K562 (cell line): Measurements from ENCODE around the gene SHROOM3. TPM values are rescaled to one million over a fixed set of nuclear protein-coding genes. Genes with fewer than 3 reads are reported as not detected.
A peak's percentile ranks its signal among the peaks of the same experiment; 100 is the strongest.

Experiments
- ATAC-seq: fragments of 200-7000 bp; cut with Tn5 transposase; 3 replicates; pipeline ENCODE4 v1.9.1; 2020; ENCODE audit warnings: moderate library complexity
- Bru-seq: library from RNA; stranded (reverse); fragments of 400-500 nt; gene quantifications from one replicate; lab custom pipeline; 2021; lab: Mats Ljungman, UMichigan
- BruChase-seq, 2 experiments: library from RNA; stranded (reverse); fragments of 400-500 nt; gene quantifications; one replicate each; lab custom pipeline; 2021; lab: Mats Ljungman, UMichigan
- BruUV-seq: library from RNA; stranded (reverse); fragments of 400-500 nt; replicated peaks from 2 replicates; lab custom pipeline; 2021; lab: Mats Ljungman, UMichigan
- CTCF ChIA-PET: fragments of 300-600 bp; formaldehyde crosslinking; extraction: SDS; loops from one replicate; lab custom pipeline; 2021; ENCODE audit warnings: low intra/inter-chr PET ratio; lab: Yijun Ruan, JAX
- POLR2A ChIA-PET: fragments of 300-600, 350-650 bp; sonication (Branson Sonifier 250); formaldehyde crosslinking; extraction: SDS; loops from one replicate; lab custom pipeline; 2021; ENCODE audit warnings: antibody characterized with exemption, inconsistent platforms; lab: Yijun Ruan, JAX
- DNase-seq, 4 experiments: peaks; one replicate each; pipeline versions ENCODE4 v3.0.0 to v3.0.0-alpha.2; 2011 to 2018; ENCODE audit warnings: low spot score in 3 of 4, mixed read lengths in 3 of 4; ENCODE audit errors: extremely low read depth in 1 of 4
- FAIRE-seq: peaks from 2 replicates; lab custom pipeline; 2011; peaks lifted over from hg19 to GRCh38; lab: Jason Lieb, UNC
- H2AFZ ChIP-seq: 2 replicates; pipeline ENCODE4 v1.6.0; 2011; ENCODE audit warnings: low read depth, low read length, control low read depth, inconsistent platforms
- H3K27ac ChIP-seq: fragments of 200-600 bp; 3 replicates; pipeline ENCODE4 v1.8.0; 2011; ENCODE audit warnings: low read depth, mild to moderate bottlenecking, control low read depth, inconsistent platforms, low read length, moderate library complexity, mixed read lengths; ENCODE audit errors: extremely low read depth
- H3K27me3 ChIP-seq, 2 experiments: fragments of 300-600 bp in 1 of 2; 2 replicates in 1 of 2; 3 replicates in 1 of 2; pipeline versions ENCODE4 v1.6.0 to v1.8.0; 2011; ENCODE audit warnings: inconsistent platforms in 2 of 2, low read length in 2 of 2, mild to moderate bottlenecking in 1 of 2, mixed read lengths in 1 of 2, moderate library complexity in 1 of 2; ENCODE audit not compliant: control insufficient read depth in 2 of 2, insufficient read depth in 2 of 2
- H3K36me3 ChIP-seq: fragments of 300-600 bp; 3 replicates; pipeline ENCODE4 v1.8.0; 2011; ENCODE audit warnings: mild to moderate bottlenecking, low read length, inconsistent platforms; ENCODE audit not compliant: control insufficient read depth, insufficient read depth
- H3K4me1 ChIP-seq, 2 experiments: fragments of 200-600 bp in 1 of 2; replicated peaks in 1 of 2; 2 replicates in 1 of 2; 3 replicates in 1 of 2; pipeline versions ENCODE4 v1.5.1 to v1.8.0; 2011; ENCODE audit warnings: inconsistent platforms in 2 of 2, low read length in 2 of 2, mild to moderate bottlenecking in 1 of 2, mixed read lengths in 1 of 2, moderate library complexity in 1 of 2; ENCODE audit not compliant: control insufficient read depth in 2 of 2, insufficient read depth in 2 of 2
- H3K4me2 ChIP-seq: 2 replicates; pipeline ENCODE4 v1.6.1; 2011; ENCODE audit warnings: low read length, control low read depth, inconsistent platforms, mixed read lengths; ENCODE audit not compliant: insufficient read depth
- H3K4me3 ChIP-seq: fragments of 200-600 bp; sonication (generic), shearing (Covaris generic); 2 replicates; pipeline ENCODE4 v1.5.1; 2016; ENCODE audit warnings: control low read depth, inconsistent platforms
- H3K79me2 ChIP-seq: fragments of 200-600 bp; 3 replicates; pipeline ENCODE4 v1.8.0; 2011; ENCODE audit warnings: low read length, inconsistent platforms; ENCODE audit not compliant: control insufficient read depth, insufficient read depth
- H3K9ac ChIP-seq, 2 experiments: 2 replicates each; pipeline versions ENCODE4 v1.6.0 to v1.6.1; 2011; ENCODE audit warnings: low read depth in 2 of 2, low read length in 2 of 2, control low read depth in 1 of 2, inconsistent platforms in 1 of 2, mild to moderate bottlenecking in 1 of 2, mixed read lengths in 1 of 2; ENCODE audit not compliant: insufficient read depth in 1 of 2
- H3K9me1 ChIP-seq: one replicate; pipeline ENCODE4 v1.6.0; 2011; ENCODE audit warnings: inconsistent platforms, mild to moderate bottlenecking, low read length, moderate library complexity; ENCODE audit not compliant: control insufficient read depth, insufficient read depth
- H3K9me3 ChIP-seq: replicated peaks from 2 replicates; pipeline ENCODE4 v1.5.1; 2011; ENCODE audit warnings: low read depth, low read length, inconsistent platforms; ENCODE audit not compliant: control insufficient read depth, insufficient read depth
- H4K20me1 ChIP-seq: replicated peaks from 2 replicates; pipeline ENCODE4 v1.6.1; 2011; ENCODE audit warnings: low read length, inconsistent platforms, mixed read lengths; ENCODE audit not compliant: control insufficient read depth, insufficient read depth
- BACH1 ChIP-seq: fragments of 200-800 bp; sonication (Bioruptor generic); IDR thresholded peaks from 2 replicates; pipeline ENCODE4 v1.6.1; 2016; ENCODE audit warnings: missing genetic modification characterization, missing compliant biosample characterization
- BHLHE40 ChIP-seq: IDR thresholded peaks from 2 replicates; pipeline ENCODE4 v1.6.1; 2011; ENCODE audit warnings: low read length, improper control_type of control experiment
- KDM2B ChIP-seq: fragments of 250-450 bp; sonication (Bioruptor Pico); IDR thresholded peaks from 2 replicates; pipeline ENCODE4 v1.8.0; 2021; ENCODE audit warnings: mild to moderate bottlenecking, moderate library complexity
- NR1H2 ChIP-seq: sonication (generic); formaldehyde crosslinking; IDR thresholded peaks from 2 replicates; pipeline ENCODE4 v1.4.0; 2020; ENCODE audit warnings: mild to moderate bottlenecking, missing genetic modification reagents
- RBM39 ChIP-seq: fragments of 200-400 bp; formaldehyde crosslinking; optimal IDR thresholded peaks from 2 replicates; pipeline ENCODE3; 2018; ENCODE audit warnings: low read depth, low read length
- RFX7 ChIP-seq: fragments of 250-450 bp; sonication (Bioruptor Pico); IDR thresholded peaks from 2 replicates; pipeline ENCODE4 v1.5.1; 2021; ENCODE audit warnings: mild to moderate bottlenecking
- SAP30 ChIP-seq: fragments of 200-600 bp; sonication (generic); IDR thresholded peaks from 2 replicates; pipeline ENCODE4 v1.6.1; 2012; ENCODE audit warnings: borderline replicate concordance, low read depth, mild to moderate bottlenecking, moderate library complexity, low read length, control low read depth, inconsistent platforms; ENCODE audit not compliant: insufficient read depth, poor library complexity, severe bottlenecking
- SMARCE1 ChIP-seq: fragments of 450-650 bp; IDR thresholded peaks from 2 replicates; pipeline ENCODE4 v1.7.1; 2016; ENCODE audit warnings: mild to moderate bottlenecking
- SP2 ChIP-seq: IDR thresholded peaks from 2 replicates; pipeline ENCODE4 v1.6.1; 2011; ENCODE audit warnings: mild to moderate bottlenecking, low read depth, low read length, moderate library complexity; ENCODE audit not compliant: poor library complexity, severe bottlenecking; ENCODE audit errors: extremely low read depth
- TBP ChIP-seq: optimal IDR thresholded peaks from 2 replicates; pipeline ENCODE3; 2011; ENCODE audit warnings: low read depth, low read length, improper control_type of control experiment
- ZBTB11 ChIP-seq, 3 experiments: fragments of 200-800 bp in 1 of 3; fragments of 250-450 bp in 1 of 3; fragments of 450-650 bp in 1 of 3; sonication (Bioruptor Pico) in 1 of 3; sonication (Bioruptor generic) in 1 of 3; formaldehyde crosslinking in 1 of 3; IDR thresholded peaks; 2 replicates each; pipeline versions ENCODE4 v1.6.1 to v1.8.0; 2016 to 2022; ENCODE audit warnings: mild to moderate bottlenecking in 2 of 3, missing genetic modification characterization in 2 of 3, missing compliant biosample characterization in 1 of 3, moderate library complexity in 1 of 3
- WGBS: fragments of 100-300 bp; shearing (Covaris generic); methylation state at CpG from one replicate; pipeline ENCODE4 v1.1.6; 2016; ENCODE audit warnings: low coverage, mixed read lengths; ENCODE audit not compliant: insufficient coverage; ENCODE audit errors: missing lambda C conversion rate; 5-methylcytosine and 5-hydroxymethylcytosine counted together
- in situ Hi-C: fragments of 300-500 bp; cut with MboI; formaldehyde crosslinking; loops from 4 replicates; pipeline ENCODE4 v1.15.0; 2018; ENCODE audit warnings: inconsistent platforms, mixed read lengths
- intact Hi-C: fragments of 100-400 bp; cut with micrococcal nuclease; formaldehyde crosslinking; loops from 2 replicates; pipeline ENCODE4 v1.14.2; 2022
- long read RNA-seq, 3 experiments: library from polyadenylated mRNA in 2 of 3; library from RNA in 1 of 3; unstranded in 2 of 3; stranded (forward) in 1 of 3; transcript quantifications; one replicate each; pipeline ENCODE4 v2.0.0, GENCODE V29; 2019 to 2022
- polyA minus RNA-seq, 3 experiments: library from RNA; depleted of rRNA, polyadenylated mRNA; stranded (reverse); fragments of >200 nt; gene quantifications; 2 replicates each; pipeline ENCODE4 v1.2.3, GENCODE V29; 2011
- polyA plus RNA-seq, 8 experiments: library from polyadenylated mRNA; depleted of rRNA in 4 of 8; stranded (reverse) in 5 of 8; unstranded in 3 of 8; fragments of >200 nt; fragmentation: Nextera tagmentation in 2 of 8; fragmentation: Illumina TruSeq in 1 of 8; extraction: Ambion mirVana in 2 of 8; extraction: Trizol in 1 of 8; gene quantifications; 2 replicates each; pipeline versions ENCODE4 v1.2.1 to v1.2.3, GENCODE V29; 2011 to 2014; ENCODE audit warnings: inconsistent platforms in 1 of 8, missing spikeins in 1 of 8
- total RNA-seq, 7 experiments: library from RNA; depleted of rRNA in 6 of 7; stranded (reverse); fragments of >200 nt in 6 of 7; fragmentation: Illumina TruSeq in 2 of 7; extraction: Trizol in 2 of 7; gene quantifications; 2 replicates each; pipeline versions ENCODE4 v1.2.1 to v1.2.3, GENCODE V29; 2011 to 2021; ENCODE audit warnings: low replicate concordance in 1 of 7

SHROOM3 gene
- not detected in 2 replicates for total RNA-seq (2011; cell fraction: chromatin; rRNA removed; ENCODE audit: low replicate concordance)
- total RNA-seq (2011; cell fraction: nucleolus; rRNA removed): not detected in 2 replicates
- total RNA-seq (2011; cell fraction: nucleoplasm; rRNA removed): not detected in 2 replicates
- total RNA-seq (2014; rRNA removed) (not detected in 2 replicates), total RNA-seq (2014; rRNA removed; fragmentation: Illumina TruSeq; extraction: Trizol) (not detected in 2 replicates), total RNA-seq (2015; rRNA removed; fragmentation: Illumina TruSeq; extraction: Trizol) (not detected in 2 replicates), total RNA-seq (2021) (0.07 and 0.22 TPM in 2 replicates), polyA plus RNA-seq (2011; rRNA removed) (not detected in 2 replicates), polyA plus RNA-seq (2014; fragmentation: Illumina TruSeq; extraction: Trizol) (not detected in 2 replicates), polyA plus RNA-seq (2014; fragmentation: Nextera tagmentation; extraction: Ambion mirVana) (under 1 TPM in 1 of 2 experiments, not detected in 1; 0.01 TPM), polyA plus RNA-seq (2014; rRNA removed) (not detected in 2 replicates), polyA minus RNA-seq (2011; rRNA and poly(A)+ RNA removed) (not detected in 2 replicates), Bru-seq, nascent RNA (percentile 9 among the genes with signal in this experiment), BruChase-seq, experiment 1, labeled RNA remaining after a 2-hour chase (percentile 10 among the genes with signal in this experiment), BruChase-seq, experiment 2, labeled RNA remaining after a 6-hour chase (percentile 10 among the genes with signal in this experiment)
- polyA plus RNA-seq (2011; cell fraction: cytosol; rRNA removed): not detected in 2 replicates
- polyA plus RNA-seq (2011; cell fraction: nucleus; rRNA removed): not detected in 2 replicates
- 0.08 TPM in 1 of 2 replicates, not detected in the other for polyA plus RNA-seq (2012)
- polyA minus RNA-seq (2011; cell fraction: cytosol; rRNA and poly(A)+ RNA removed): 0.46 TPM in 1 of 2 replicates, not detected in the other
- under 0.01 TPM in 1 of 2 replicates, not detected in the other for polyA minus RNA-seq (2011; cell fraction: nucleus; rRNA and poly(A)+ RNA removed)
- long read RNA-seq, experiment 1: 0 reads
- long read RNA-seq, experiment 2: 0 reads
- long read RNA-seq, experiment 3: 0 reads

DNA sequence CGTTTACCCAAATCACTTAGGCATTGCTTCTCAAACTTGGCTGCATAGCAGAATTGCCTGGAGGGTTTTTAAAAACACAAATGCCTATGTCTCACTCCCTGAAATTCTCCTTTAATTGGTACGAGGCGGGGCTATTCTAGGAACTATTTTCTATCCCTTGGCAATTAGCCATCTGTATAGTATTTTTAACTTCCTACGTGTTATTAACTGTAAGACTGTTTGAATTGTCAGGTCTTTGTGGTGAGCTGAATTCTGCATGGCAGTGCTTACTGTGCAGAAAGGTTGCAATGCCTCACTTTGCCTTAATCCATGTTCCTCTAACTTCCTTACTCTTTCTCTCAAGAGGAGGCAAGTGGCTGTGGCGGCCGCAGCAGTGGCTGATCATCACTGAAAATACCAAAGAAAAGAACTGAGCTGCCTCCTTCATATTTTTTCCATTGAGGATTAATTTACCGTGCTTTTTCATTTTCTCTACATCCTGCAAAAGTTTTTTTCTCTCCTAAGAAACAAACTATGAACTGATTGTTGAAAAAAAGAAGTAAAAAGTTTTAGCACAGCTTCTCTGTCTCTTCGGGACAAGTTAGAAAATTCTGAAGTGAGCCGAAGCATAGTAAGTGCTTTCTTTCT, at the start of gene SHROOM3:
TSS of gene SHROOM3 (plus strand) at position 329 of the 627 bp plus-strand sequence. CDS start 824 bp downstream, outside the sequence.
- Histone ChIP-seq H3K4me3 (no peak within 1 kb of the TSS), H3K27me3 (peaks cover 11 to 12% of the 10 kb centered on the region in 2 experiments; a peak in 3 of 5 replicates), H2AFZ (no peak within 1 kb of the TSS), H3K4me1 (no peaks in the 10 kb centered on the region), H3K79me2 (no peaks in the 10 kb centered on the region), H3K9me1 (no peaks in the 10 kb centered on the region), H3K27ac (no peak within 1 kb of the TSS), H3K9me3 (no peaks in the 10 kb centered on the region), H3K4me2 (no peak within 1 kb of the TSS), H4K20me1 (no peaks in the 10 kb centered on the region; the same call in 1 of the 2 replicates), H3K9ac (no peak within 1 kb of the TSS), H3K36me3 (no peaks in the 10 kb centered on the region)
- intact Hi-C loops (loop anchor here (10.0 kb wide), 1 partner anchor 770 kb away; no protein-coding TSS in a partner anchor), in situ Hi-C loops (loop anchor here (5.0 to 10.0 kb wide), 2 partner anchors 72 to 320 kb away; no protein-coding TSS in a partner anchor)
- no peak for ATAC-seq
- no TSS peak for BruUV-seq
- 2% methylated on average over 9 of the region's 9 CpGs for WGBS
- ChIA-PET POLR2A (interaction anchor here (0.9 kb wide), 1 partner anchor 68 kb away, joined by 3 read pairs; no protein-coding TSS in a partner anchor), CTCF (no interaction called here)
- no peak for DNase-seq
- peak; percentile 59 for FAIRE-seq
- TF ChIP-seq KDM2B (CRISPR knock-in tag) (no peak), BHLHE40 (no peak), ZBTB11 (CRISPR knock-in tag; IDR thresholded peaks at IDR 0.05) (no peak), SMARCE1 (no peak), BACH1 (tag) (no peak), SP2 (no peak), RFX7 (CRISPR knock-in tag) (no peak), SAP30 (no peak), TBP (no peak), NR1H2 (no peak), RBM39 (no peak)
